Thymus (tissue), 11 donors: ENCODE measurements around the gene C19orf81. TPM values are rescaled to one million over a fixed set of nuclear protein-coding genes. Genes with fewer than 3 reads are reported as not detected.

Source experiments
- DNase-seq, 9 donors: peaks; one replicate each; pipeline ENCODE4 v3.0.0-alpha.2; 2013; ENCODE audit warnings: low spot score in 9 of 9, low read depth in 6 of 9, missing footprints in 1 of 9
- H3K27ac ChIP-seq, 2 donors: one replicate each; pipeline ENCODE4 v1.5.1; 2013; ENCODE audit warnings: control low read depth in 1 of 2, low read depth in 1 of 2, low read length in 1 of 2, mild to moderate bottlenecking in 1 of 2, moderate library complexity in 1 of 2
- H3K27me3 ChIP-seq, 2 donors: one replicate each; pipeline ENCODE4 v1.5.1; 2013; ENCODE audit warnings: low read length in 1 of 2; ENCODE audit not compliant: control insufficient read depth in 2 of 2, insufficient read depth in 1 of 2
- H3K36me3 ChIP-seq, 2 donors: one replicate each; pipeline ENCODE4 v1.5.1; 2013; ENCODE audit warnings: low read length in 1 of 2, mild to moderate bottlenecking in 1 of 2, moderate library complexity in 1 of 2; ENCODE audit not compliant: control insufficient read depth in 2 of 2, insufficient read depth in 2 of 2
- H3K4me1 ChIP-seq, 2 donors: one replicate each; pipeline ENCODE4 v1.5.1; 2013; ENCODE audit warnings: low read length in 2 of 2; ENCODE audit not compliant: control insufficient read depth in 2 of 2, insufficient read depth in 2 of 2
- H3K4me3 ChIP-seq, 2 donors: one replicate each; pipeline ENCODE4 v1.5.1; 2013; ENCODE audit warnings: low read length in 2 of 2, control low read depth in 1 of 2, mild to moderate bottlenecking in 1 of 2
- H3K9me3 ChIP-seq, 2 donors: one replicate each; pipeline ENCODE4 v1.5.1; 2013; ENCODE audit warnings: low read length in 1 of 2, mild to moderate bottlenecking in 1 of 2; ENCODE audit not compliant: control insufficient read depth in 2 of 2, insufficient read depth in 1 of 2
- WGBS: extraction: QIAGEN DNeasy Blood & Tissue Kit; methylation state at CpG from one replicate; pipeline ENCODE4 v1.1.7; 2013; 5-methylcytosine and 5-hydroxymethylcytosine counted together
- polyA plus RNA-seq: library from polyadenylated mRNA; stranded (reverse); fragments of 200-250 nt; gene quantifications from one replicate; pipeline ENCODE4 v1.2.3, GENCODE V29; 2013
- total RNA-seq: library from RNA; stranded (reverse); fragments of 120-200 nt; gene quantifications from one replicate; pipeline ENCODE4 v1.2.4, GENCODE V29; 2013
- donor health status: healthy.

C19orf81 gene
- total and polyA plus RNA-seq, 2 donors, result 0.61 TPM; not detected in 1

GRCh38 chr19:50661766-50662650 lies 12.8 kb downstream of the C19orf81 start:
- Histone ChIP-seq H3K36me3 (no peaks in the 10 kb centered on the region), H3K27ac (no peak overlapping the region), H3K9me3 (peaks cover 9 to 11% of the 10 kb centered on the region in 2 donors), H3K4me3 (no peak overlapping the region), H3K27me3 (peaks cover 33 to 77% of the 10 kb centered on the region in 2 donors), H3K4me1 (peaks cover 0 to 8% of the 10 kb centered on the region in 2 donors)
- no peak for DNase-seq
- 76% methylated on average over 49 of the region's 49 CpGs for WGBS

GRCh38 chr19:50662651-50663481 lies 13.6 kb downstream of the C19orf81 start:
- 66% methylated on average over 16 of the region's 16 CpGs for WGBS
- no peak for DNase-seq
- Histone ChIP-seq H3K4me3 (no peak overlapping the region), H3K27ac (no peak overlapping the region), H3K9me3 (peaks cover 9 to 11% of the 10 kb centered on the region in 2 donors), H3K27me3 (peaks cover 37 to 82% of the 10 kb centered on the region in 2 donors), H3K36me3 (no peaks in the 10 kb centered on the region), H3K4me1 (peaks cover 0 to 8% of the 10 kb centered on the region in 2 donors)

- peaks cover 41 to 81% of the 10 kb centered on the region in 2 donors for H3K27me3 ChIP-seq
- H3K4me3 ChIP-seq, result no peak overlapping the region
- H3K27ac ChIP-seq, result no peak overlapping the region
- WGBS, result 91% methylated on average over 1 of the region's 1 CpG
- no peak for DNase-seq
- H3K4me1 ChIP-seq, result peaks cover 0 to 6% of the 10 kb centered on the region in 2 donors
- H3K9me3 ChIP-seq, result peaks cover 6% of the 10 kb centered on the region in 2 donors
- H3K36me3 ChIP-seq, result no peaks in the 10 kb centered on the region
Observed at GRCh38 chr19:50663482-50663790, 14.2 kb downstream of the C19orf81 start.

GRCh38 chr19:50664204-50664603 lies 15.0 kb downstream of the C19orf81 start:
- H3K4me3 ChIP-seq, result no peak overlapping the region
- peaks cover 2 to 3% of the 10 kb centered on the region in 2 donors for H3K9me3 ChIP-seq
- no peaks in the 10 kb centered on the region for H3K36me3 ChIP-seq
- no peak for DNase-seq
- peaks cover 0 to under 1% of the 10 kb centered on the region in 2 donors for H3K4me1 ChIP-seq
- no peak overlapping the region for H3K27ac ChIP-seq
- 89% methylated on average over 6 of the region's 6 CpGs for WGBS
- H3K27me3 ChIP-seq, result peaks cover 43 to 78% of the 10 kb centered on the region in 2 donors

- WGBS, result 25% methylated on average over 47 of the region's 47 CpGs
- DNase-seq, result no peak
- no peaks in the 10 kb centered on the region for H3K4me1 ChIP-seq
- no peak overlapping the region for H3K4me3 ChIP-seq
- no peaks in the 10 kb centered on the region for H3K36me3 ChIP-seq
- peaks cover 0 to 3% of the 10 kb centered on the region in 2 donors for H3K9me3 ChIP-seq
- H3K27me3 ChIP-seq, result peaks cover 52 to 76% of the 10 kb centered on the region in 2 donors
- H3K27ac ChIP-seq, result no peak overlapping the region
Observed at GRCh38 chr19:50666346-50667176, 17.3 kb downstream of the C19orf81 start.

- Histone ChIP-seq H3K27ac (no peak overlapping the region), H3K4me3 (no peak overlapping the region), H3K27me3 (peaks cover 52 to 74% of the 10 kb centered on the region in 2 donors), H3K4me1 (no peaks in the 10 kb centered on the region), H3K9me3 (peaks cover 0 to 3% of the 10 kb centered on the region in 2 donors), H3K36me3 (no peaks in the 10 kb centered on the region)
- WGBS, result 11% methylated on average over 56 of the region's 56 CpGs
- DNase-seq, result no peak
Observed at GRCh38 chr19:50667177-50667758, 18.0 kb downstream of the C19orf81 start.

GRCh38 chr19:50667759-50668231 lies 18.6 kb downstream of the C19orf81 start:
- 7% methylated on average over 58 of the region's 58 CpGs for WGBS
- Histone ChIP-seq H3K4me3 (no peak overlapping the region), H3K9me3 (peaks cover 0 to 3% of the 10 kb centered on the region in 2 donors), H3K27ac (no peak overlapping the region), H3K27me3 (peaks cover 52 to 76% of the 10 kb centered on the region in 2 donors), H3K36me3 (no peaks in the 10 kb centered on the region), H3K4me1 (no peaks in the 10 kb centered on the region)
- DNase-seq, result no peak

- H3K4me1 ChIP-seq, result no peaks in the 10 kb centered on the region
- DNase-seq, result no peak
- no peaks in the 10 kb centered on the region for H3K36me3 ChIP-seq
- H3K4me3 ChIP-seq, result no peak overlapping the region
- H3K27ac ChIP-seq, result no peak overlapping the region
- 11% methylated on average over 49 of the region's 49 CpGs for WGBS
- H3K9me3 ChIP-seq, result peaks cover 0 to 3% of the 10 kb centered on the region in 2 donors
- peaks cover 52 to 80% of the 10 kb centered on the region in 2 donors for H3K27me3 ChIP-seq
Observed at GRCh38 chr19:50668416-50668815, 19.2 kb downstream of the C19orf81 start.
